ENCODE results near the gene SH3GL2.

Gene SH3GL2

GRCh38 chr9:17669206-17669605 is 90.3 kb downstream of the SH3GL2 start:
- DNase-seq, result no peak

- no peak for DNase-seq
These were observed 103.8 kb downstream of the SH3GL2 start for GRCh38 chr9:17682684-17683083.

GRCh38 chr9:17688834-17689233 is 110.0 kb downstream of the SH3GL2 start:
- DNase-seq, result no peak

GRCh38 chr9:17694336-17694735 is 115.5 kb downstream of the SH3GL2 start:
- DNase-seq, result no peak

- no peak for DNase-seq
These were observed 116.6 kb downstream of the SH3GL2 start for GRCh38 chr9:17695482-17695881.

GRCh38 chr9:17699615-17700330 is 120.9 kb downstream of the SH3GL2 start:
- DNase-seq, result no peak

- DNase-seq, result no peak
These were observed 127.5 kb downstream of the SH3GL2 start for GRCh38 chr9:17706347-17706746.

- no peak for DNase-seq
These were observed 140.2 kb downstream of the SH3GL2 start for GRCh38 chr9:17719053-17719452.

GRCh38 chr9:17721954-17722353 is 143.1 kb downstream of the SH3GL2 start:
- DNase-seq, result no peak

GRCh38 chr9:17723656-17724055 is 144.8 kb downstream of the SH3GL2 start:
- DNase-seq, result no peak

GRCh38 chr9:17725399-17726010 is 146.6 kb downstream of the SH3GL2 start:
- no peak for DNase-seq

- no peak for DNase-seq
These were observed 147.4 kb downstream of the SH3GL2 start for GRCh38 chr9:17726298-17726697.

GRCh38 chr9:17730899-17731298 is 152.0 kb downstream of the SH3GL2 start:
- DNase-seq, result no peak

- no peak for DNase-seq
These were observed 152.4 kb downstream of the SH3GL2 start for GRCh38 chr9:17731308-17731707.

- DNase-seq, result no peak
These were observed 155.8 kb downstream of the SH3GL2 start for GRCh38 chr9:17734674-17735073.

GRCh38 chr9:17735859-17736258 is 157.0 kb downstream of the SH3GL2 start:
- DNase-seq, result no peak

- no peak for DNase-seq
These were observed 160.2 kb downstream of the SH3GL2 start for GRCh38 chr9:17739022-17739421.

- no peak for DNase-seq
These were observed 160.9 kb downstream of the SH3GL2 start for GRCh38 chr9:17739736-17740135.

GRCh38 chr9:17742067-17742466 is 163.2 kb downstream of the SH3GL2 start:
- DNase-seq, result no peak

GRCh38 chr9:17744786-17745185 is 165.9 kb downstream of the SH3GL2 start:
- DNase-seq, result no peak

- DNase-seq, result no peak
These were observed 171.4 kb downstream of the SH3GL2 start for GRCh38 chr9:17750269-17750668.

- DNase-seq, result no peak
These were observed 172.6 kb downstream of the SH3GL2 start for GRCh38 chr9:17751486-17751885.

- DNase-seq, result no peak
These were observed 173.2 kb downstream of the SH3GL2 start for GRCh38 chr9:17752021-17752420.

GRCh38 chr9:17757816-17758215 is 178.9 kb downstream of the SH3GL2 start:
- no peak for DNase-seq

- no peak for DNase-seq
These were observed 181.4 kb downstream of the SH3GL2 start for GRCh38 chr9:17760250-17760649.
